ENCODE measurements around the gene VEZF1. TPM values are rescaled to one million over a fixed set of nuclear protein-coding genes. Genes with fewer than 3 reads are reported as not detected.

The VEZF1 gene, protein sequence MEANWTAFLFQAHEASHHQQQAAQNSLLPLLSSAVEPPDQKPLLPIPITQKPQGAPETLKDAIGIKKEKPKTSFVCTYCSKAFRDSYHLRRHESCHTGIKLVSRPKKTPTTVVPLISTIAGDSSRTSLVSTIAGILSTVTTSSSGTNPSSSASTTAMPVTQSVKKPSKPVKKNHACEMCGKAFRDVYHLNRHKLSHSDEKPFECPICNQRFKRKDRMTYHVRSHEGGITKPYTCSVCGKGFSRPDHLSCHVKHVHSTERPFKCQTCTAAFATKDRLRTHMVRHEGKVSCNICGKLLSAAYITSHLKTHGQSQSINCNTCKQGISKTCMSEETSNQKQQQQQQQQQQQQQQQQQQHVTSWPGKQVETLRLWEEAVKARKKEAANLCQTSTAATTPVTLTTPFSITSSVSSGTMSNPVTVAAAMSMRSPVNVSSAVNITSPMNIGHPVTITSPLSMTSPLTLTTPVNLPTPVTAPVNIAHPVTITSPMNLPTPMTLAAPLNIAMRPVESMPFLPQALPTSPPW
- total RNA-seq (2014; rRNA removed; shearing (Covaris generic)) = 49.3 and 49.5 TPM in 2 replicates
- 49.5 and 69.5 TPM in 2 replicates for polyA plus RNA-seq (2015; cell fraction: cytosol; rRNA removed)
- 74.6 and 76.5 TPM in 2 replicates for polyA plus RNA-seq (2015; cell fraction: nucleus; rRNA removed)

DNA sequence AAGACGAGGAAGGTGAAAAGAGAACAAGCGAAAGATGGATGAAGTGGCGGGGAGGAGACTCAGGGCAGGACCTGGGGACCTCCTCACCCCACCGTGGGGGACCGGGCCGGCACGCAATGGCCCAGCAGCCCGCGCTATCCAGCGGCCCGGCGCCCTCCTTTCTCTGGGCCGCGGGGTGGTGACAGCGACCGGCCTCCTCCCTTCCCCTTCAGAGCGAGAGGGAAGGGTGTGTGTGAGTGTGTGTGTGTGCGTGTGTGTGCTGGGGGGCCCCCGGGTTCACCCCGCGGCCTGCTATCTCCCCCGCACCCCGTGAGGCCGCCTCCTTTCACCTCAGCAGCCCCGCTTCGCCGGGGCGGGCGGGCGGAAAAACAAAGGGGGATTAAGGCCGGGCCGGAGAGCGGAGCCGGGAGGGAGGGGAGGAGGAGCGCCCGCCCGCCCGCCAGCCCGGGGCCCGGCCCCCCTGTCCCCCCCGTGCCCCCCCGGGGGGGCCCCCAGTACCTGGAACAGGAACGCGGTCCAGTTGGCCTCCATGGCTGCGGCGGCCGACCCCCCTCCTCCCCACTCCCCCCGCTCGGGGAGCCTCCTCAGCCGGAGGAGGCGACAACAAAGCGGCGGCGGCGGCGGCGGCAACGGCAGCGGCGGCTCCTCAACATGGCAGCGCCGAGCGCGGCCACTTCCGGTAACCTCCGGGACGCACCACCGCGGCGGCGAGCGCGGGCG lies at the start of gene VEZF1:
Gene VEZF1, minus strand, starts transcription at position 674 of the 720 bp plus-strand sequence. Its CDS starts 143 bp downstream, at position 531.
- peak; percentile 67 for DNase-seq (ENCODE audit: low read depth, low spot score)
- in situ Hi-C loops (cut with HindIII; ENCODE audit: low pct_unique_long_range_greater_than_20kb, low sequenced_read_pairs) = no loop called here

DNA sequence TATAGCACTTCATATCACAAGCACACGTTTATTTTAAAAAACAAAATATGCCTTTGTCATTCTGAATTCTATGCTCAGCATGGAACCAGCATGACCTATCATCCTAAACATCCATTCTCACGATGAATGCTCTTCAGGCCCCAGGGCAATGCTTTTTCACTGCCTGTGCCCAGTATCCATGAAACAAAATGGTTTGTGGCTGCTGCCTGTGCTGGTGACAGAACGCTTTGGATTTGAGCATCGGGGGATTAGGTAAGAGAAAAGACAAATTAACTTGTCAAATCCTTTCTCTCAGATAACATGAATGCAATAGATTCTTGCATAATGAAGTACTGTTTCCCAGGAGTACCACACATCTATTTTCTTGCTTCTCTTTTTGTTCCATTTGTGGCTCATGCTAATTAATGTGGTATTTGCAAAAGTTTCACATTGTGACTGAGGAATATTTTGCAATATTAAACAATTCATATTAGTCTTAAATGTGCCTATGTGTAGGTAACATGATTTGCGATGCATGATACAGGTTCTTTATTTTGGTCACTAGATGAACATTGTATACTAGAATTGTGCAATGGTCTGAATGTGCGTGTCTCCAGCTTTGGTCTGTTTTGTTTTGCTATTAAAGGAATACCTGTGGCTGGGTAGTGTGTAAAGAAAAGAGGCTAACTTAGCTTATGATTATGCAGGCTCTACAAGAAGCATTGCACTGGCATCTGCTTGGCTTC lies 44.8 kb upstream of the VEZF1 start:
- peak; percentile 96 for DNase-seq (ENCODE audit: low read depth, low spot score)
- in situ Hi-C loops (cut with HindIII; ENCODE audit: low pct_unique_long_range_greater_than_20kb, low sequenced_read_pairs) = no loop called here

DNA sequence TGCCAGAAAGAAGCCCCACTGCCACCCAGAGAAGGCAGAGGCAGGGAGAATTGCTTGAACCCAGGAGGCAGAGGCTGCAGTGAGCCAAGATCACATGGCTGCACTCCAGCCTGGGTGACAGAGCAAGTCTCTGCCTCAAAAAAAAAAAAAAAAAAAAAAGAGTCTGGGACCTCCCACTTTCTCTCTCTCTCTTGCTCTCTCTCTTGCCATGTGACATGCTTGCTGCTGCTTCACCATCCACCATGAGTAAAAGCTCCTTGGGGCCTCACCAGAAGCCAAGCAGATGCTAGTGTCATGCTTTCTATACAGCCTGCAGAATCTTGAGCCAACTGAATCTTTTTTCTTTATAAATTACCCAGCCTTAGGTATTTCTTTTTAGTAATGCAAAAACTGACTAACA lies 40.5 kb upstream of the VEZF1 start:
- in situ Hi-C loops (cut with HindIII; ENCODE audit: low pct_unique_long_range_greater_than_20kb, low sequenced_read_pairs) = no loop called here

DNA sequence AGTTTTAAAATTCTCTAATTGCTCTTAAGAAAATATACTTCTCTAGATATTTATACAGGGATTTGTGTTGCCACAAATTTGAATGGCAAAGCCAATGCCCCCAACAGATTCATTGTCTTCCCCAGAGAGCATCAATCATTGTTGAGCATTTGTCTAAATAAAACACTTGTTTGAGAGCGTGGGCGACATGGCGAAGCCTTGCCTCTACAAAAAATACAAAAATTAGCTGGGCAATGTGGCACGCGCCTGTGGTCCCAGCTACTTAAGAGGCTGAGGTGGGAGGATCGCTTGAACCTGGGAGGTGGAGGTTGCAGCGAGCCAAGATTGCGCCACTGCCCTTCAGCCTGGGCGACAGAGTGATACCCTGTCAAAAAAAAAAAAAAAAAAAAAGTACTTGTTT lies 32.3 kb upstream of the VEZF1 start:
- in situ Hi-C loops (cut with HindIII; ENCODE audit: low pct_unique_long_range_greater_than_20kb, low sequenced_read_pairs) = no loop called here

More for the DNA sequence above, 40.5 kb upstream of the VEZF1 start:
- no peak for DNase-seq (ENCODE audit: low read depth, low spot score)

DNA sequence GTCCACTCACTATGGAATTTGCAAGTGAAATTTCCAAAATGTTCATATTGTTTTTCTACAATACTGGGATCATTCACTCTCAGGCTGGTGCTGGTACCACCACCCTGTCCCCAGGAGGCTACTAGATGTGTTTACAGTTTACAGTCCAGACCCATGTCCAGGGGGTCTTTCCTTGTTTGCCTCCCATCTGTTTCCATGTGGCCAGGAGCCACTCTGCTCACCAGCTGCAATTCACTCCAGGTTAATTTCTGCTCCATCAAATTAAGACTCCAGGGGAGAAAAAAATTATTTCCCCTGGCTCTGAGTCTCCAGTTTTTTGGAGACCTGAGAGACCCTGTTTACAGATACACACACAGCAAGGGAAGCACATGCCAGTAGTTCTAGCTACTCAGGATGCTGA lies 31.5 kb upstream of the VEZF1 start:
- no peak for DNase-seq (ENCODE audit: low read depth, low spot score)
- in situ Hi-C loops (cut with HindIII; ENCODE audit: low pct_unique_long_range_greater_than_20kb, low sequenced_read_pairs) = no loop called here

More for the DNA sequence above, 32.3 kb upstream of the VEZF1 start:
- no peak for DNase-seq (ENCODE audit: low read depth, low spot score)

DNA sequence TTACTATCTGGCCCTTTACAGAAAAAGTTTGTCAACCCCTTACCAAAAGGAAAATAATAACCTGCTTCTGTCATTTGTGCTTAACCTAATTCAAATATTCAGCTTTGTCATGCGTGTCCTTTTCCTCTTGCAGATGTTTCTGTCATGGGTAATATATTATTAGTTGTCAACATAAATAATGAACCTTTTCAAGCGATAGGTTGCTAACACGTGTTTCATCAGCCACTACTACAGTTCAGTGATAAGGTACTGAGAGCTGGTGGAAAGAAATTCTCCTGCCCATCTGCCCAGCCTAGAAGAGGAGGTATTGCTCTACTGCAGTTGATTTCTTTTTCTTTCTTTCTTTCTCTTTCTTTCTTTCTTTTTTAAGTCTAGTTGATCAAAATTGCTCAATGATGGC lies 31.0 kb upstream of the VEZF1 start:
- DNase-seq (ENCODE audit: low read depth, low spot score) = no peak
- in situ Hi-C loops (cut with HindIII; ENCODE audit: low pct_unique_long_range_greater_than_20kb, low sequenced_read_pairs) = no loop called here

DNA sequence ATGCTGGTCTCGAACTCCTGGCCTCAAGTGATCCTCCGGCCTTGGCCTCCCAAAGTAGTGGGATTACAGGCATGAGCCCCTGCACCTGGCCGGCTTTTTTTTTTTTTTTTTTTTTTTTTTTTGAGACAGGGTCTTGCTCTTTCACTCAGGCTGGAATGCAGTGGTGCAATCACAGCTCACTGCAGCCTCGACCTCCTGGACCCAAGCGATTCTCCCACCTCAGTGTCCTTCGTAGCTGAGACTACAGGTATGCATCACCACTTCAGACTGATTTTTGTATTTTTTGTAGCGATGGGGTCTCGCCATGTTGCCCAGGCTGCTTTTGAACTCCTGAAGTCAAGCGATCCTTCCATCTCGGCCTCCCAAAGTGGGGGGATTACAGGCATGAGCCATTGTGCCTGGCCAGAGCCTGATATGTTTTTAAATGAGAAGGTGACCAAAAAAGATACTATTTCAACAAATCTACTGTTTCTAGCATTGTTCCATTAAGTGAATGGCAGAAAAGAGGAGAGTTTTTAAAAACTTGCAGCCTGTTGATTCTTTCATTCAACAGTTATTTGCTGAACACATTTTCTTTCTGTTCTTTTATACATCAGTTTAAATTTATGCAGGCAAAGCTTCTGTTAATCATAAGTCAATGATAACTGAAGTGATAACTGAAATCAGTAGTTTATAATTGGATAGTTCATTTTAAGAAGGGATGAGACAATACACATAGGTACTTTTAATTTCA lies 22.2 kb upstream of the VEZF1 start:
- no peak for DNase-seq (ENCODE audit: low read depth, low spot score)
- in situ Hi-C loops (cut with HindIII; ENCODE audit: low pct_unique_long_range_greater_than_20kb, low sequenced_read_pairs) = no loop called here

DNA sequence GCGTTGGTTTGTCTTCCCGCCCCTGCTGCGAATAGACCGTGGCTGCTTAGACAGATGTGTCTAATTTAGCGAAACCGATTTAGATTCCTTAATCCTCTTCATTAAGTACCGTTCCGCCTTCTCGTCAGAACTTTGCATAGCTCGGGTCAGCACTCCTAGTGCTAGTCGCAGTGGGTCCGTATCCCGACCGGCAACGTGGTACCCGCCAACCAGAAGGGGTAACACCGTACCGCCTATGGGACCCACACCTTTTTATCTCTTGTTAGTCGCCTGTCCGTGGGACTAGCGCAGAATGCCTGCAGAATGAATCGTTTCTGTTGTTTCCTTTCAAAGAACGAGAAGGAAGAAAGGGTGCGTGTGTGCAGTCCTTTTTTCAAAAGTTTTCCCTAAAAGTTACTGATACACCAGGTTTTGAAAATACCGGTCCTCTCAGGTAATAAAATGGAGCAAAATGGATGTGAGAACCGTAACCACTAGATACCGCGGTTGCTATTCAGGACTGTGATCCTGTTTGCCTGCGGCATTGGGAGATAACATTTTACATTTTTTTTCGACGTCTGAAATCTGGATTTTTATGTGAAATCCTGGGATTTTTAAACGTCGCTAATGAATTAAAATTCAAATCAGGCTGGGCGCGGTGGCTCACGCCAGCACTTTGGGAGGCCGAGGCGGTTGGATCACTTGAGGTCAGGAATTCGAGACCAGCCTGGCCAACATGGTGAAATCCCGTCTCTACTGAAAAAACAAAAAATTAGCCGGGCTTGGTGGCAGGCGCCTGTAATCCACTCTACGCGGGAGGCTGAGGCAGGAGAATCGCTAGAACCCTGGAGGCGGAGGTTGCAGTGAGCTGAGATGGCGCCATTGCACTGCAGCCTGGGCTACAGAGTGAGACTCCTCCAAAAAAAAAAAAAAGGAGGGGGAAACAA lies 20.0 kb upstream of the VEZF1 start:
- no peak for DNase-seq (ENCODE audit: low read depth, low spot score)
- in situ Hi-C loops (cut with HindIII; ENCODE audit: low pct_unique_long_range_greater_than_20kb, low sequenced_read_pairs) = no loop called here

DNA sequence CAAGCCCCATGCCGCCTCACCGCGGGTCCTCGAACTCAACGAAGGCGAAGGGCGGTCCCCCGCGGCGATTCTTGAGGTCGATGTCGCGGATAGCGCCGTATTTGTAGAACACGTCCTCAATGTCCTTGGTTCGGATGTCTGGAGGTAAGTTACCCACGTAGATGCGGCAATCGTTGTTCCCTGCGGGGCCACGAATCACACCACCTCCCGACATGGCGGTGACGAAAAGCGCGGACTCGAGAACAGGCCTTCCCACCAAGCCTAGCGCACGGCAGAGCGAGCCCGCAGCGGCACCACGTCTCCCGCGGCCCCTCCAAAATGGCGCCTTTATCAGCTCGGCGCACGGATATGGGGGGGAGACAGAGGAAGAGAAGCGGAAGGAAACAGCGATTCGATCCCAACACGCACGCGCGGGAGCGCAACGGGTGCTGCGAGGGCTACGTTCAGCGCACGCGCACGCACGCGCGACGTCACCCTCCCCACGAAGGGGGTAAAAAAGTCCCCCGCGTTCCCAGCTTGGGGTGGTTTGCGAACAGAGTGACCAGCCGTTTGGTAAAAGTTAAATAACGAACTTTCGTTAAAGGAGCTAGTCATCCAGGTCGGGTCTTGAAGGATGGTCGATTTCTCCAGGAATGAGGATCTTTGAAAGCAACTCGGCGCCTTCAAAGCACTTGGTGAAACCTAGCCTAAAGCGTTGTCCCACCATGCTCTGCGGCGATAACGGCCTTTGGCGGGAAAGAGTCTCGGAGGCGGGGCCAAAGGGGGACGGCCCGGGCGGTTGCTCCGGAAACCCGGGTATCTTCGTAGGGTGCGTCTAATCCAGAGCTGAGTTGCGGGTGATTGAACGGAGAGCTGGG lies 19.1 kb upstream of the VEZF1 start, which contains the start of gene SRSF1:
Gene SRSF1, minus strand, starts transcription at position 323 of the 857 bp plus-strand sequence. Its CDS starts 109 bp downstream, at position 214.
- peak; percentile 99 for DNase-seq (ENCODE audit: low read depth, low spot score)
- in situ Hi-C loops (cut with HindIII; ENCODE audit: low pct_unique_long_range_greater_than_20kb, low sequenced_read_pairs) = no loop called here

DNA sequence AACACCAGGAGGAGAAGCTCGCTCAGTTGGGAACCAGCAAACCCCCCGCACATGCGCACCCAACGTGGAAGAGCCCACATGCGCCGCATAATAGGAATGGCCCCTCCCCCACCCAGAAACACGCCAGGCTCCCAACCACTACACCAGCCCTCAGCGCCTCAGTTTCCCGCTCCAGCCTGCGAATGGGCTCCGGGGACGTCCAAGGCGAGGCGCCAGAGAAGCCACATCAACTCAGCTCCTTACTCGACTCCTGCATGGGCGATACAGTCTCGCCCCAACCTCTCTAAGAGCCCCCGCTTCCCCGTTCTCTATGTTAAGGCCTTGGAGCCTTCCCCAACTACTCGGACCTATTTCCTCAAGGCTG lies 18.5 kb upstream of the VEZF1 start:
- DNase-seq (ENCODE audit: low read depth, low spot score) = peak; percentile 89
- in situ Hi-C loops (cut with HindIII; ENCODE audit: low pct_unique_long_range_greater_than_20kb, low sequenced_read_pairs) = no loop called here

DNA sequence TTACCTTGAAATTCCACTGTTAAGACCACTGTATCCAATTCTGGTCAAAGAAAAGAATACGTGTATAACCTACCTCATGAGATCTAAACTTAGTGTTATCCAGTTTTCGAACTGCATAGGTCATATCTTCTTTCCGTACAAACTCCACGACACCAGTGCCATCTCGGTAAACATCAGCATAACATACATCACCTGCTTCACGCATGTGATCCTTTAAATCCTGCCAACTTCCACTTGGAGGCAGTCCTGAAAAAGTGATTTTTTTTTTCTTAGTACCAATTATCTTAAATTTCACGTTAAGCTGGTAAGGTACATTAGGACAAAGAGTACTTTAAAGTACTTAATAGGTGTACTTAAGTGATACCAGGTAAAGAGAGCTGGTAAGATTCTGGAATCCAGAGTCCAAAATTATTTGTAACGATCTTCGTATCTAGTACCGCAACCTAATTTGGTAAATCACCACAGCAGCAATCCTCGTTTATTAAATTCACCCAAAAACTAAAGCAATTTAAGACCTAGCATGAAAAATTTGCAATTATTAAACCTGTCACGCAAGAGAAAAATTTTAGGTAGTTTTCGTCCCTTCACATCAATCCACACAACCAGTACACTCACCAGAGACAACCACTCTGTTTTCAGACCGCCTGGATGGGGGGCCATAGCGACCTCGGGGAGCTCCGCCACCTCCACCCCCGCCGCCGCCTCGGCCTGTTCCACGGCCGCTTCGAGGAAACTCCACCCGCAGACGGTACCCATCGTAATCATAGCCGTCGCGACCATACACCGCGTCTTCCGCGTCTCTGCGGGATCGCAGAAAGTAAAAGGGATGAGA lies 17.9 kb upstream of the VEZF1 start:
- in situ Hi-C loops (cut with HindIII; ENCODE audit: low pct_unique_long_range_greater_than_20kb, low sequenced_read_pairs) = no loop called here
- DNase-seq (ENCODE audit: low read depth, low spot score) = no peak

DNA sequence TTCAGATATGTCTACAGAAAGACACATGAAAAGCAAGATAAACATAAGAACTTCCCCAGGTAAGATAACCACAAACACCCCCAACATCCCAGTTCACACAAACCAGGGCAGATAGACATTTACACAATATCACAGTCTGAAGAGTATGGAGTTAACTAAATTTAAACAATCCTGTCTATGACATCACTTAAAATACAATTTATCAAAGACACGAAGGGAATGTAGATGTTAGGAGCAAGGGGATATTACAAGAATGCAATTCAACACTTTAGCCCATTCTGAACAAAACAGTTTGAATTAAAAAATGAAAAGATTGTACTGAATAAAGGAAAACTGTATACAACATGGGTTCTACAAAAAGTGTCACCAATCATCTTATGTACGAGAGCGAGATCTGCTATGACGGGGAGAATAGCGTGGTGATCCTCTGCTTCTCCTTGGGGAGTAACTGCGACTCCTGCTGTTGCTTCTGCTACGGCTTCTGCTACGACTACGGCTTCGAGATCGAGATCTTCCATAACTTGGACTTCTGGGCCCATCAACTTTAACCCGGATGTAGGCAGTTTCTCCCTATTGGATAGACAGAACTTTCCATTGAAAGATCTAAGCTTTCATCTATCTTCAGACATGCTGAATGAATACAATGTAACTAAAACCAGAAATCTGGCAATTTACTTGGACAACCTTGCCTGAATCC lies 17.1 kb upstream of the VEZF1 start:
- in situ Hi-C loops (cut with HindIII; ENCODE audit: low pct_unique_long_range_greater_than_20kb, low sequenced_read_pairs) = no loop called here
- DNase-seq (ENCODE audit: low read depth, low spot score) = peak; percentile 43

DNA sequence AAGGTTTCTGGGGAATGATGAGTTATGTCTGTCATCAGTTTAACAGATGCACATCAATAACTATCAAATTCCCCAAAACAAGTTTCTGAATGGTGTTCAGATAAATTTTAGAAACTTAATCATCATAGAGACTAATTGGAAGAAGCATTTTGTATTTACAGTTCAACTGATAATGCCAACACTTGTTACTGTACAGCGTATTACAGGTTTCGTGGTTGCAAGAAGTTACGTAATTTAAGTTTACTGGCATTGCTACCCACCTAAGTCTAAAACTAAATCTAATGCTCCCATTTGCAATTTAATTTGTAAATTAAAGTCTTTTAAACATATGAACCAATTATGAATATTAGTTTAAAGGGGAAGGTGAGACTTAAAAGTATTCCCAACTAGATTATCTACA lies 16.0 kb upstream of the VEZF1 start:
- DNase-seq (ENCODE audit: low read depth, low spot score) = no peak
- in situ Hi-C loops (cut with HindIII; ENCODE audit: low pct_unique_long_range_greater_than_20kb, low sequenced_read_pairs) = no loop called here

DNA sequence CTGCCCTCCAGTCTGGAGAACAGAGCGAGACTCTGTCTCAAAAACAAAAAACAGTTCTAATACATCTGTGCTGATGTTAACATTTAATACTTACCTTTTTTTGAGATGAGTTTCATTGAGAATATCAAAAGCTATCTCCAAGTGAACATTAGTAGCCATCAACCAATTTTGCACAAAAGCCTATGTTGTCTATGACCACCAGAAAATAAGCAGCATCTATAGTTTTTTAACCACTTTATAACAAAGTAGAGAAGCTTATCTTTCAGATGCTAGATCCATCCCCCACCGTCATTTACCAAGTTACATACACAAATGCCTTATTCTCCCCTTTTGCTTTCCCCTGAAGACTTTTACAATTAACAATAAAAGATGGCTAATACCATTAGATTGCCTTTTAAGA lies 14.9 kb upstream of the VEZF1 start:
- DNase-seq (ENCODE audit: low read depth, low spot score) = no peak
- in situ Hi-C loops (cut with HindIII; ENCODE audit: low pct_unique_long_range_greater_than_20kb, low sequenced_read_pairs) = no loop called here
